ENCODE data around the gene CREBBP. TPM values are rescaled to one million over a fixed set of nuclear protein-coding genes. Genes with fewer than 3 reads are reported as not detected.

The CREBBP gene
- polyA plus RNA-seq, 1 experiment: 9.8 TPM

GRCh38 chr16:3832668-3833067 is 47.8 kb downstream of the CREBBP start:
- H3K4me3 ChIP-seq (ENCODE audit: low read depth, low read length): no peak overlapping the region
- no peaks in the 10 kb centered on the region for H3K27me3 ChIP-seq (ENCODE audit: control insufficient read depth, insufficient read depth, low read length)
- CTCF ChIA-PET: no interaction called here
- no peak for TF ChIP-seq CTCF (IDR thresholded peaks at IDR 0.05; ENCODE audit: low read depth, low read length)
- POLR2A ChIA-PET: interaction anchor here (0.6 kb wide), 1 partner anchor 528 kb away, joined by 3 read pairs; no protein-coding TSS in a partner anchor
- H3K27ac ChIP-seq (ENCODE audit: low read depth, low read length): no peak overlapping the region
- no peak for DNase-seq (ENCODE audit: low read depth, low spot score)
- H3K9me3 ChIP-seq (ENCODE audit: control insufficient read depth, insufficient read depth, low read length): peaks cover 3% of the 10 kb centered on the region

GRCh38 chr16:3830625-3831254 is 49.8 kb downstream of the CREBBP start:
- CTCF ChIA-PET: no interaction called here
- H3K4me3 ChIP-seq (ENCODE audit: low read depth, low read length): no peak overlapping the region
- DNase-seq (ENCODE audit: low read depth, low spot score): no peak
- no peak for TF ChIP-seq CTCF (IDR thresholded peaks at IDR 0.05; ENCODE audit: low read depth, low read length)
- POLR2A ChIA-PET: interaction anchor here (0.6 kb wide), 1 partner anchor 857 kb away, joined by 3 read pairs; no protein-coding TSS in a partner anchor
- peaks cover 3% of the 10 kb centered on the region for H3K9me3 ChIP-seq (ENCODE audit: control insufficient read depth, insufficient read depth, low read length)
- no peak overlapping the region for H3K27ac ChIP-seq (ENCODE audit: low read depth, low read length)
- no peaks in the 10 kb centered on the region for H3K27me3 ChIP-seq (ENCODE audit: control insufficient read depth, insufficient read depth, low read length)

- H3K9me3 ChIP-seq (ENCODE audit: control insufficient read depth, insufficient read depth, low read length): peaks cover 3% of the 10 kb centered on the region
- ChIA-PET CTCF (no interaction called here), POLR2A (interaction anchor here (0.6 kb wide), 1 partner anchor 857 kb away, joined by 3 read pairs; no protein-coding TSS in a partner anchor)
- no peak overlapping the region for H3K4me3 ChIP-seq (ENCODE audit: low read depth, low read length)
- H3K27ac ChIP-seq (ENCODE audit: low read depth, low read length): peak overlapping the region; percentile 57
- TF ChIP-seq CTCF (IDR thresholded peaks at IDR 0.05; ENCODE audit: low read depth, low read length): no peak
- H3K27me3 ChIP-seq (ENCODE audit: control insufficient read depth, insufficient read depth, low read length): no peaks in the 10 kb centered on the region
- no peak for DNase-seq (ENCODE audit: low read depth, low spot score)
Observed at GRCh38 chr16:3829631-3830536, 50.6 kb downstream of the CREBBP start.

DNA sequence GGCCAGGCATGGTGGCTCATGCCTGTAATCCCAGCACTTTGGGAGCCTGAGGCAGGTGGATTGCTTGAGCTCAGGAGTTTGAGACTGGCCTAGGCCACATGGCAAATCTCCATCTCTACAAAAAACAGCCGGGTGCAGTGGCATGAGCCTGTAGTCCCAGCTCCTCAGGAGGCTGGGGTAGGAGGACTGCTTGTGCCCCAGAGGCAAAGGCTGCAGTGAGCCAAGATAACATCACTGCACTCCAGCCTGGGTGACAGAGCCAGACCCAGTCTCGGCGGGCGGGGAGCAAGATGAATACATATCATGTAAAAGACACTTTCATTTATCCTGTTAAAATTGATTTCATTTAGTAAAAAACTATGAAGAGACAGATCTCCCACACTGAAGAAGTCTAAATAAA is 54.6 kb downstream of the CREBBP start:
- ChIA-PET POLR2A (no interaction called here), CTCF (no interaction called here)
- H3K9me3 ChIP-seq (ENCODE audit: control insufficient read depth, insufficient read depth, low read length): no peaks in the 10 kb centered on the region
- no peak overlapping the region for H3K27ac ChIP-seq (ENCODE audit: low read depth, low read length)
- DNase-seq (ENCODE audit: low read depth, low spot score): no peak
- no peak for TF ChIP-seq CTCF (IDR thresholded peaks at IDR 0.05; ENCODE audit: low read depth, low read length)
- H3K4me3 ChIP-seq (ENCODE audit: low read depth, low read length): no peak overlapping the region
- no peaks in the 10 kb centered on the region for H3K27me3 ChIP-seq (ENCODE audit: control insufficient read depth, insufficient read depth, low read length)

GRCh38 chr16:3825103-3825502 is 55.4 kb downstream of the CREBBP start:
- DNase-seq (ENCODE audit: low read depth, low spot score): no peak
- no peaks in the 10 kb centered on the region for H3K9me3 ChIP-seq (ENCODE audit: control insufficient read depth, insufficient read depth, low read length)
- no peaks in the 10 kb centered on the region for H3K27me3 ChIP-seq (ENCODE audit: control insufficient read depth, insufficient read depth, low read length)
- ChIA-PET POLR2A (no interaction called here), CTCF (no interaction called here)
- H3K4me3 ChIP-seq (ENCODE audit: low read depth, low read length): no peak overlapping the region
- H3K27ac ChIP-seq (ENCODE audit: low read depth, low read length): no peak overlapping the region
- TF ChIP-seq CTCF (IDR thresholded peaks at IDR 0.05; ENCODE audit: low read depth, low read length): no peak
